T-helper 9 cell (primary cell): ENCODE results near the gene CYTH2.

ENCODE experiments used
- DNase-seq: peaks from one replicate; pipeline ENCODE4 v3.0.0-alpha.2; 2020
- total RNA-seq, 2 donors: gene quantifications; one replicate each; lab custom pipeline; 2026; lab: John Stamatoyannopoulos, UW

Gene CYTH2
- 56.7 to 69.1 reads per million in 2 donors for total RNA-seq

- peak; percentile 63 for DNase-seq
These were observed at the start of gene CYTH2 for GRCh38 chr19:48469289-48469881. Gene CYTH2 (plus strand): TSS chr19:48469369. CDS start chr19:48469508, 139 bp downstream.

GRCh38 chr19:48421548-48421947, 47.6 kb upstream of the CYTH2 start:
- DNase-seq: no peak

GRCh38 chr19:48424694-48425219, 44.4 kb upstream of the CYTH2 start:
- DNase-seq: no peak

- DNase-seq: no peak
These were observed 40.5 kb upstream of the CYTH2 start for GRCh38 chr19:48428670-48429069.

DNA sequence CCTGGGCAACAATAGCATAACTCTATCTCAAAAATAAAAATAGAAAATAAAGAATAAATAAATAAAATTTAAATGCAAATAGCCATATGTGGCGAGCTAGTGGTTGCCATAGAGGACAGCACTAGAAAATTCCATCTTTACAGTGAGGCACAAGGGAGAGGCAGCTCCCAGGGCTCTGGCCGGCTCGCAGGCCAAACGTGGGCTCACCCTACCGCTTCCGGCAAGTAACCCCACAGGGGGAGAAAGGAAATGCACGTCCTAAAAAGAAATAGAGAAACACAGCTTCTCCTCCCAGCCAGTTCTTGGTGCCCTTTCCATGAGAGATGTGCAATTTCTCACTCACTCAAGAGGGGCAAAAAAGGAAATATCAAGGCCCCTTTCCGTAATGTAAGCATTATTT, 35.8 kb upstream of the CYTH2 start:
- no peak for DNase-seq

DNA sequence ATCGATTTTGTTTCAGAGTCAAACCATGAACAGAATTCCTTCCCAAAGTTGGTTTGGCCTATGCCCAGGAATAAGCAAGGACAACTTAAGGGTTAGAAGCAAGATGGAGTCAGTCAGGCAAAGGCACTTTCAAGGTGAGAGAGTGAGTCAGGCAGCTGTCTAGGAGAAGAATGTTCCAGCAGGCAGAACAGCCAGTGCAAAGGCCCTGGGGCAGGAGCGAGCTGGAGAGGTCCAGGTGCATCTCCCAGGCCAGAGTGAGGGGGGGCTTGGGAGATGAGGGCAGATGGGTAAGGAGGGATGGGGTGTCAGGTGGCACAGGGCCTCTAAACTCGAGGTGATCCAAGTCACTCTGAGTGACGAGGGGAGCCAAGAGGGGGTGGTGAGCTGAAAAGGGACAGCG, 32.6 kb upstream of the CYTH2 start:
- no peak for DNase-seq

GRCh38 chr19:48441360-48442050, 27.7 kb upstream of the CYTH2 start:
- no peak for DNase-seq

- no peak for DNase-seq
These were observed 26.8 kb upstream of the CYTH2 start for GRCh38 chr19:48442116-48443035.

- no peak for DNase-seq
These were observed 25.9 kb upstream of the CYTH2 start for GRCh38 chr19:48443256-48443655.

GRCh38 chr19:48443731-48444128, 25.4 kb upstream of the CYTH2 start:
- DNase-seq: no peak

GRCh38 chr19:48444129-48444935, 24.8 kb upstream of the CYTH2 start:
- DNase-seq: no peak

DNA sequence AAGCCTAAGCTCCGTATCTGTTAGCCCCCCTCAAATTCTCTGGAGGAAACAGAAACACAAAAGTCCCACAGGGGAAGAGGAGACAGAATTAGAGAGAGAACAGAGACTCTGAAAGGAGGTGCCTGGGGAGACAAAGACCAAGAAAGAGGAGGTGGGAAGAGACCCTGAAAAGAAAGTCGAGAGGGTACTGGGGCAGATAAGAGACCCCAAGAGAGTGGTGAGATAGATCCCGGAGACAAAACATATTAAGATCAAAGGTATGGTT, 24.3 kb upstream of the CYTH2 start:
- DNase-seq: no peak

DNA sequence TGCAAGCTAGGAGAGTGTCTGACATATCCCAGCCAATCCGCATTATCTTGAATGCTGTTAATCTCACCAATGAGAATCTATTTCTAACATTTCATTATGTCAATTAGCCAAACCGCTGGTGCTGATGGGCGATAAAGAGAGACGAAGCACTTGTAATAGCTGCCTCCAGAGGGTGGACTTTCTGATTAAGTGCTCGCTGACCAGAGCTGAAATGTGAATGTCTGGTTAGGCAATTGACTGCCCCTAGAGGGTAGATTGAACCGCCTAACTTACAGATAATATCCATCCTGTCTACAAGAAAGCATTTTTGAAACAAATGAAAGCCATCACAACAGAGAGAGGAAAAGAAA, 23.9 kb upstream of the CYTH2 start:
- DNase-seq: no peak

GRCh38 chr19:48445606-48446481, 23.3 kb upstream of the CYTH2 start, which contains the start of gene GRWD1:
Gene GRWD1 (plus strand): TSS chr19:48445983. CDS start chr19:48446006, 23 bp downstream.
- peak; percentile 89 for DNase-seq

DNA sequence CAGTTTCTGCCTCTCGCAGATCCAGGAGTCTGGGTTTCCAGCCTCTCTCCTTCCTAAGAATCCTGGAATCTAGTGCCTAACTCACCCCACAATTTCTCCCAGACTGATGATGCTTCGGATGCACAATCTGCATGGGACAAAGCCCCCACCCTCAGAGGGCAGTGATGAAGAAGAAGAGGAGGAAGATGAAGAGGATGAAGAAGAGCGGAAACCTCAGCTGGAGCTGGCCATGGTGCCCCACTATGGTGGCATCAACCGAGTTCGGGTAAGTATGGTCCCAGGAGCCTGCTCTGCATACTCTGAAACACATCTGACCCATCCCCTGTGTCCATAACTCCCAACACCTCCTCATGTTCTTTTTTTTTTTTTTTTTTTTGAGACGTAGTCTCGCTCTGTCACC, 22.6 kb upstream of the CYTH2 start:
- no peak for DNase-seq

DNA sequence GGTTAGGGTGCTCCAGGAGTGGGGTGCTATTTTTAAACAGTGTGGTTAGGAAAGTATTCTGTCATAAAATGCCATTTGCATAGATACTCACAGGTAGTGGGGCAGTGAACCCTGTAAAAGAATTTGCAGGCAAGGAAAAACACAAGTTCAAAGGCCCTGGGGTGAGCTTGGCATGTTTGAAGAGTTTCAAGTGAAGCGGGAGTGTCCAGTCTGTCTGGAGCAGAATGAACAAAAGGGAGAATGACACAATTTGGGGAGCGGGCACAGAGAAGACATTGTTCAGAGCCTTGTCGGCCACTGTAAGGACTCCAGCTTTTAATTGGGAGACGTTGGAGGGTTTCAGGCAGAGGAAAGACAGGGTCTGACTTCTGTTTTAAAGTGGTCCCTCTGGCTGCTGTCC, 20.6 kb upstream of the CYTH2 start:
- no peak for DNase-seq

- DNase-seq: no peak
These were observed 18.7 kb upstream of the CYTH2 start for GRCh38 chr19:48450441-48450840.

DNA sequence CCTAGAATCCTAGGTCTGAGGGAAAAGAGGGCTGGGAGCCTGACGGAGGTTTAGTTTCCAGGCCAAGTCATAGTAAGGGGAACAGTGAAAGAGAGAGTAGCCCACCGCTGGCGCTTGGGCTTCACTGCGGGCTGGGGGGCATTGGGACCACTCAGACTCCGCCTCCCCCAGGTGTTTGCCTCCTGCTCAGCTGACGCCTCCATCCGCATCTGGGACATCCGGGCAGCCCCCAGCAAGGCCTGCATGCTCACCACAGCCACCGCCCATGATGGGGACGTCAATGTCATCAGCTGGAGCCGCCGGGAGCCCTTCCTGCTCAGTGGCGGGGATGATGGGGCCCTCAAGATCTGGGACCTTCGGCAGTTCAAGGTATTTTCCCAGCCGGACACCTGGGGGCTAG, 18.3 kb upstream of the CYTH2 start:
- DNase-seq: no peak

- no peak for DNase-seq
These were observed 17.5 kb upstream of the CYTH2 start for GRCh38 chr19:48451624-48452023.

DNA sequence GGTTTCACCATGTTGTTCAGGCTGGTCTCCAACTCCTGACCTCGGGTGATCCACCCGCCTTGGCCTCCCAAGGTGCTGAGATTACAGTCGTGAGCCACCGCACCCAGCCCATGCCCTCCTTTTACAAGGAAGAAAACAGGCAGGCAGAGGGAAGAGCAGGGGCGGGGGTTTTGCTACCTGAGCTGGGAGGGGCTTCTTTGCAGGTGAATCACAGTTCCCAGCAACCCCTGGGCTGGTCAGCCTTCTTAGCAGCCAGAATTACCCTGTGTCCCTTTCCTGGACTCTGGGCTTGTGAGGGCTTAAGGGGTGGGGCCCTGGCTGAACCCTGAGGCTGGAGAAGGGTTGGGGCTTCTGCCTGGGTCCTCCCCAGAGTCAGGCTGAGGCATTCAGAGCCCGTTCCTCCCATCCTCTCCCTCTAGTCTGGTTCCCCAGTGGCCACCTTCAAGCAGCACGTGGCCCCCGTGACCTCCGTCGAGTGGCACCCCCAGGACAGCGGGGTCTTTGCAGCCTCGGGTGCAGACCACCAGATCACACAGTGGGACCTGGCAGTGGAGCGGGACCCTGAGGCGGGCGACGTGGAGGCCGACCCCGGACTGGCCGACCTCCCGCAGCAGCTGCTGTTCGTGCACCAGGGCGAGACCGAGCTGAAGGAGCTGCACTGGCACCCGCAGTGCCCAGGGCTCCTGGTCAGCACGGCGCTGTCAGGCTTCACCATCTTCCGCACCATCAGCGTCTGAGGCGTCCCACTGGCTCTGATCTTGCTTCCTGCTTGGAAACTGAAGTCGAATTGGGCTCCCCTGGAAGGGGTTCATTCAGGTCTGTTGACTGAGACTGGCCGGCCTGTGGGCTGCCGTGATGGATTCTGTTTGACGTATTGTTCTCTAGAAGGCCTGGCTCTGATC, 16.6 kb upstream of the CYTH2 start:
- DNase-seq: no peak
